Keratinocyte (primary cell): Measurements from ENCODE around the gene HOXD11. TPM values are rescaled to one million over a fixed set of nuclear protein-coding genes. Genes with fewer than 3 reads are reported as not detected.

Experiments used
- DNase-seq: peaks from one replicate; pipeline ENCODE4 v3.0.0-alpha.2; 2011; ENCODE audit warnings: low read depth, missing footprints, low spot score
- FAIRE-seq: peaks from 2 replicates; lab custom pipeline; 2011; peaks lifted over from hg19 to GRCh38; lab: Jason Lieb, UNC
- H2AFZ ChIP-seq: 2 replicates; pipeline ENCODE4 v1.6.0; 2012; ENCODE audit warnings: low read length, control low read depth, inconsistent platforms; ENCODE audit not compliant: control insufficient read depth
- H3K27ac ChIP-seq: 2 replicates; pipeline ENCODE4 v1.5.1; 2011; ENCODE audit warnings: low read length; ENCODE audit not compliant: control insufficient read depth, insufficient read depth
- H3K27me3 ChIP-seq: 3 replicates; pipeline ENCODE4 v1.6.0; 2011; ENCODE audit warnings: low read length; ENCODE audit not compliant: control insufficient read depth, insufficient read depth; ENCODE audit errors: extremely low read depth
- H3K36me3 ChIP-seq, 2 experiments: 2 replicates in 1 of 2; 3 replicates in 1 of 2; pipeline ENCODE4 v1.5.1; 2011; ENCODE audit warnings: low read length in 2 of 2, mild to moderate bottlenecking in 1 of 2; ENCODE audit not compliant: control insufficient read depth in 2 of 2, insufficient read depth in 2 of 2; ENCODE audit errors: extremely low read depth in 1 of 2
- H3K4me1 ChIP-seq: 3 replicates; pipeline ENCODE4 v1.5.1; 2011; ENCODE audit warnings: low read length; ENCODE audit not compliant: control insufficient read depth, insufficient read depth; ENCODE audit errors: extremely low read depth
- H3K4me2 ChIP-seq: 3 replicates; pipeline ENCODE4 v1.6.0; 2011; ENCODE audit warnings: low read depth, low read length; ENCODE audit not compliant: control insufficient read depth, insufficient read depth; ENCODE audit errors: extremely low read depth
- H3K4me3 ChIP-seq, 3 experiments: fragments of 200-600 bp in 1 of 3; sonication (generic) in 1 of 3; 2 replicates in 2 of 3; 3 replicates in 1 of 3; pipeline ENCODE4 v1.5.1; 2011 to 2016; ENCODE audit warnings: low read length in 3 of 3, mild to moderate bottlenecking in 3 of 3, control low read depth in 2 of 3, inconsistent platforms in 1 of 3, low read depth in 1 of 3, mixed read lengths in 1 of 3, mixed run types in 1 of 3, moderate library complexity in 1 of 3; ENCODE audit not compliant: control insufficient read depth in 2 of 3, insufficient read depth in 2 of 3; ENCODE audit errors: extremely low read depth in 1 of 3
- H3K79me2 ChIP-seq: 2 replicates; pipeline ENCODE4 v1.6.0; 2012; ENCODE audit warnings: low read length; ENCODE audit not compliant: control insufficient read depth, insufficient read depth
- H3K9ac ChIP-seq: 3 replicates; pipeline ENCODE4 v1.6.0; 2011; ENCODE audit warnings: low read length; ENCODE audit not compliant: control insufficient read depth, insufficient read depth; ENCODE audit errors: extremely low read depth
- H3K9me1 ChIP-seq: 3 replicates; pipeline ENCODE4 v1.6.0; 2011; ENCODE audit warnings: low read length; ENCODE audit not compliant: control insufficient read depth, insufficient read depth; ENCODE audit errors: extremely low read depth
- H3K9me3 ChIP-seq: 2 replicates; pipeline ENCODE4 v1.5.1; 2012; ENCODE audit warnings: low read depth, low read length; ENCODE audit not compliant: control insufficient read depth
- H4K20me1 ChIP-seq: 3 replicates; pipeline ENCODE4 v1.6.0; 2011; ENCODE audit warnings: low read length; ENCODE audit not compliant: control insufficient read depth, insufficient read depth; ENCODE audit errors: extremely low read depth
- CTCF ChIP-seq, 3 experiments: IDR thresholded peaks in 1 of 3; conservative IDR thresholded peaks in 1 of 3; optimal IDR thresholded peaks in 1 of 3; 2 replicates in 2 of 3; 3 replicates in 1 of 3; pipeline versions ENCODE3 to v1.5.1; 2011; ENCODE audit warnings: low read length in 3 of 3, mild to moderate bottlenecking in 3 of 3, moderate library complexity in 2 of 3, control low read depth in 1 of 3, inconsistent platforms in 1 of 3; ENCODE audit not compliant: insufficient read depth in 2 of 3; ENCODE audit errors: extremely low read depth in 1 of 3
- EZH2 ChIP-seq: IDR thresholded peaks from one replicate; pipeline ENCODE4 v1.6.1; 2012; ENCODE audit warnings: inconsistent platforms, mild to moderate bottlenecking, low read length, moderate library complexity
- dilution Hi-C: fragments of 300-500 bp; cut with MboI; formaldehyde crosslinking; loops from one replicate; pipeline ENCODE4 v1.7.0; 2020; ENCODE audit warnings: low sequenced_read_pairs; ENCODE audit not compliant: extremely low pct_ligation_motif_present
- polyA plus RNA-seq, 5 experiments: library from polyadenylated mRNA; depleted of rRNA in 3 of 5; stranded (reverse) in 3 of 5; stranded (forward) in 1 of 5; unstranded in 1 of 5; fragments of >200 nt; gene quantifications; 1 replicate in 1 of 5; 2 replicates in 3 of 5; 3 replicates in 1 of 5; pipeline versions ENCODE4 v1.2.1 to v1.2.3, GENCODE V29; 2011 to 2012; ENCODE audit warnings: missing spikeins in 2 of 5, low read depth in 1 of 5, low replicate concordance in 1 of 5

Gene HOXD11
- polyA plus RNA-seq, 1 donor (not counting 4 experiments of a cell fraction or from before 2014, with no cell fraction given), result not detected

- no peak overlapping the region for H2AFZ ChIP-seq
- H3K4me1 ChIP-seq, result no peaks in the 10 kb centered on the region
- H3K4me2 ChIP-seq, result no peak overlapping the region
- DNase-seq (no peak), FAIRE-seq (no peak)
- H3K27ac ChIP-seq, result no peak overlapping the region
- no peaks in the 10 kb centered on the region for H3K9me1 ChIP-seq
- no peak for TF ChIP-seq CTCF (optimal IDR thresholded peaks at IDR 0.05 in 1 of 3, IDR thresholded peaks at IDR 0.05 in 1 of 3, conservative IDR thresholded peaks at IDR 0.05 in 1 of 3; ENCODE audit: extremely low read depth in 1 of 3, insufficient read depth in 2 of 3, low read length in 3 of 3)
- no peak for TF ChIP-seq EZH2
- no peaks in the 10 kb centered on the region for H3K9me3 ChIP-seq
- H4K20me1 ChIP-seq, result no peaks in the 10 kb centered on the region
- H3K79me2 ChIP-seq, result no peaks in the 10 kb centered on the region
- no peak overlapping the region for H3K4me3 ChIP-seq
- no peaks in the 10 kb centered on the region for H3K36me3 ChIP-seq
- H3K9ac ChIP-seq, result no peak overlapping the region
- H3K27me3 ChIP-seq, result peaks cover 94% of the 10 kb centered on the region
- dilution Hi-C loops, result no loop called here
Observed at GRCh38 chr2:176148751-176149421, 41.8 kb downstream of the HOXD11 start.

GRCh38 chr2:176149481-176149938, 42.4 kb downstream of the HOXD11 start:
- Histone ChIP-seq H3K27me3 (peaks cover 93% of the 10 kb centered on the region), H3K9ac (no peak overlapping the region), H3K27ac (no peak overlapping the region), H3K79me2 (no peaks in the 10 kb centered on the region), H4K20me1 (no peaks in the 10 kb centered on the region), H2AFZ (no peak overlapping the region), H3K4me3 (no peak overlapping the region), H3K9me3 (no peaks in the 10 kb centered on the region), H3K4me1 (no peaks in the 10 kb centered on the region), H3K36me3 (no peaks in the 10 kb centered on the region), H3K4me2 (no peak overlapping the region), H3K9me1 (no peaks in the 10 kb centered on the region)
- FAIRE-seq, result no peak
- no peak for DNase-seq
- TF ChIP-seq EZH2 (no peak), CTCF (optimal IDR thresholded peaks at IDR 0.05 in 1 of 3, IDR thresholded peaks at IDR 0.05 in 1 of 3, conservative IDR thresholded peaks at IDR 0.05 in 1 of 3; ENCODE audit: extremely low read depth in 1 of 3, insufficient read depth in 2 of 3, low read length in 3 of 3) (no peak)
- dilution Hi-C loops, result no loop called here
